ENCODE measurements around the gene DCX.

Gene DCX

DNA sequence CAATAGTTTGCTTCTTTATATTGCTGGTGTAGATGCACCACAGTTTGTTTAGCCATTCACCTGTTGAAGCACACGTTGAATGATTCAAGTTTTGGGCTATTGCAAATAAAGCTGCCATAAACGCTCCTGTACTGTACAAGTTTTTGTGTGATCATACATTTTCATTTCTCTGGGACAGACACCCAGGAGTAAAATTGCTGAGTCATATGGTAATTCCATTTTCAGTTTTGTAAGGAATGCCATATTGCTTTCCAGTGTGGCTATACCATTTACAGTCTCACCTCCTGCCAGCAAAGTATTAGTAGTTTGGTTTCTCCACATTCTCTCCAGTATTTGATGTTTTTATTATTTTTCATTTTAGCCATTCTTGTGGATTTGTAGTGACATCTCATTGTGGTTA, 109.7 kb downstream of the DCX start:
- DNase-seq (ENCODE audit: low read depth): no peak

- DNase-seq (ENCODE audit: low read depth): no peak
These were observed 123.2 kb downstream of the DCX start for GRCh38 chrX:111288841-111289240.

DNA sequence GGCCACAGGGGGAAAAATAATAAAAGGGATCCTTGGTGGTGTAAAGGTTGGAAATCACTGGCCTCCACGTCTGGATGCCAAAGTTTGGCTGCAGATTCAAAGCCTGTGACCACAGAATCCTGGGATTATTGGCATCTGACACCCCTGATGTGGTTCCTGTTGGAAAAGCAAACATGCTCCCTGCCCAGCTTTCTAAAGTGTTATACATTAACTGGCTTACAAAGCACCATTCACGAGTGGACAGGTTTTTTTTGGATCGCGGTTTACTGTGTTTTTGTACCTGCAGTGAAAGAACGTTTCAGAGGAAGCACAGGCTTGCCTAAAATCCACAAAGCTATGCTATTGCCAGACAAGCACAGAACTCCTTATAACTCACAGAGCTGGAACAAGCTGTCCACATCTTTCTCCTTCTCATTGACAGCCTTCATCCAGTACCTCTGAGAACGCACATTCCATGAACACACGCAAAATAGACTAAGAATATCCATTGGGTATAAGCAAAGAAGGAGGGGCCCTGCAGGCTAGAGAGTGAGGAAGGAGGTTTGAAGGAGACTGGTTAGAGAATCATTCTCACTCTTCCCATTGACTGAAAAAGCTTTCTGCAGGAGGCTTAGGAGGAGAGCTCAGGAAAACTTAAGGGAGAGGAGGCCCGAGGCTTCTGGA, 127.2 kb downstream of the DCX start:
- DNase-seq (ENCODE audit: low read depth): no peak

GRCh38 chrX:111283446-111283845, 128.5 kb downstream of the DCX start:
- no peak for DNase-seq (ENCODE audit: low read depth)

DNA sequence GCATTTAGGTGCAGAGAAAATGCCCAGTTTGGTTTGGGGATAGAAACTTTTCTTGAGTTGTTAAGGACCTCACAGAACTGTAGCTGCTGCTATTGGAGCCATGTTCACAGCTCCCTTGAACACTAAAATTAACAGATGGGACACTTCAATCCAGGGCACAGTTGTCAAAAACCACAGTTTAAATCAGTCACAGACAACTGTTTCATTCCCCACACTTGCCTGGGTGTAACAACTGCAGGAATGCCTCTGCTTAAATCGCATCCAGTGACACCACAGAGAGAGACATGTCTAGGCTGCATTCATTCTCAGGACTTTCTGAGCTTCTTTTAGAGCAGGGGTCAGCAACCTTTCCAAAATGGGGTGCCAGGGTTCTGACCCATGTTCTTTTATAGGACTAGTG, 129.0 kb downstream of the DCX start:
- DNase-seq (ENCODE audit: low read depth): no peak

DNA sequence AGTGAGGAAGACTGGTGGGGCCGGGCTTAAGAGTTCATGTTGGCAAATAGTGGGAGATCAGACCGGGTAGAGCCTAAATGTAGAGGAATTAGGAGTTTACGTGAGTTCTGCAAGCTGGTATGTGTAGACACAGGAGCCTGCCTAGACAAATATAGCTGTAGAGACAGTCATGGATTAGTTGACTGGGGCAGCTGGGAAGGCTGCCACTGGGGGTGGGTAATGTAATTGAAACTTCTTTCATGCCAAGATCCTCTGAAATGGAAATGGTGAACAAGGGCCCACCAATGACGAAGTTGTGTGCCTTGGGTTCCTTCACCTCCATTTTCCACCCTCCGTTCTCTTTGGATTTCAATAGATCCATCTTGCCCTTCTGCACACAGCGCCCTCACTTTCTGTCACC, 129.9 kb downstream of the DCX start:
- no peak for DNase-seq (ENCODE audit: low read depth)

- DNase-seq (ENCODE audit: low read depth): no peak
These were observed 141.7 kb downstream of the DCX start, which contains the start of gene CAPN6 for GRCh38 chrX:111270339-111270738. CAPN6 (minus strand) TSS chrX:111270483; CDS start chrX:111263936, 6,547 bp downstream.

- no peak for DNase-seq (ENCODE audit: low read depth)
These were observed 143.5 kb downstream of the DCX start for GRCh38 chrX:111268506-111268905.

GRCh38 chrX:111265486-111265885, 146.5 kb downstream of the DCX start:
- DNase-seq (ENCODE audit: low read depth): no peak

DNA sequence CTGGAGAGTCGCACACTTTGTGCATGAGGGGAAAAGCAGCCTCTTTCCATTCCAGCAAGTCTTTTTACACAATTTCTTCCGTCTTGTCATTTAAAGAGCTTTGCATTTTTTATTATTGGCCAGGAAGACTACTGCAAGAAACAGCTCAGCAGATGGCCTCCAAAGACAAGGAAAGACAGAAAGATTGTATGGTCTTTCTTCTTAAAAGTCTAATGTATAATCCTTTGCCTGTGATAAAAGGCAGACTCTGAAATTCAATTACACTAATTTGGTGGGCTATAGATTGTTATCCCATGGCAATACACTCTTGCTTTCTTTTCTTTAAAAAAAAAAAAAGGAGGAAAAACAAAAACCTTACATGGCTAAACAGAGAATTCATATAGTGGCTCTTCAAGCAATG, 147.6 kb downstream of the DCX start:
- DNase-seq (ENCODE audit: low read depth): no peak

DNA sequence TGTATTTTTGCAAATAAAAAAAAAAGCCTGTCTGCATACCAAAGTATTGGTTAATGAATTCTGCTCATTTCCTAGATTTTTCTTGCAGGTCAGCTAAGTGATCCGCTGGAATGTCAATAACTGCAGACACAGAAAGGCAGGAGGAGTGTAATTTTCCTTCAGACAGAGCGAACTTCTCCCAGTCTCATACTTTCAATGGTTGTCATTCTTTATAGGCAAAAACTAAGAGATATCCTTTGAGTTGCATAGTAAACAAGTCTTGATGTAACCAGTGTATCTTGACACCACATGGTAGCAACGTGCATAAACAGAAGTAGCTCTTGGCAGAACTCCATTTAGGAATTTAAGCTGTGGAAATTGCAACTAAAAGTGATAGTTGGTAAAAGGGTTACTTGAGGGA, 149.9 kb downstream of the DCX start:
- DNase-seq (ENCODE audit: low read depth): no peak

DNA sequence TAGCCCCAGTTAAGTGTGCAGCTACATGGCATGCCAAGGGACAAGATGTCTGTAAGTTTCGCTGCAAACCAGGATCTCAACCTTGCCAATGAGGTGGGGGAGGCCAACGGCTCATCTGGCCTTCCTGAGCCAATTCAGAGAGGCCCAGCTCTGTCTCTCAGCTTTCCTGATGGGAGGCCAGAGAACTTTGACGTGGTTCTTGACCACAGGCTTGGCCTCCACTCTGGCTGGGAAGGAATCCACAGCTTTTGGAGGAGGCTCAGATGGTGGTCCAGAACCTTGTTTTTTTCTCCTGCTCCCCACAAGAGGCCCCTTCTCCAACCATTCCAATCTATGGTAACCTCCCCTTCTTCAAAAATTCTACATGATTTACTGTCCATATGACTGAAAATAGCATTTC, 151.5 kb downstream of the DCX start:
- DNase-seq (ENCODE audit: low read depth): no peak

DNA sequence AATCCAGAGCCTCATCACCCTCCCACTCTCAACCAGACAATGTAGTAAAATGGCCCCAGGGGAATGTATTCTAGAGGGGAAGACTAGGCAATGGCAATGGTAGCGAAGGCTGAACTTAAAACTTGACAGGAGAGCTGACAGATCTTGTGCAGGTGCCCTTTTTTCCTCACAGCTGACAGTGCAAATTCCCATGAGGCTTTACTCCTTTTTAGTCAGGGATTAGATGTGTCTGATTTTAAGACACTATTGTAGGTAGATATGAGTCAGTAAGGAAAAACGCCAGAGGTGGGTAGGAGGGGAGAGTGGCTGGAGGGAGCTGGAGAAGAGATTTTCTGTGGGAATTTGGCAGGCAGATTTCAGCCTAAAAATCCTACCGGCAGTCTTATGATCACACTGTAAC, 152.4 kb downstream of the DCX start:
- no peak for DNase-seq (ENCODE audit: low read depth)

GRCh38 chrX:111257733-111258132, 154.3 kb downstream of the DCX start:
- DNase-seq (ENCODE audit: low read depth): no peak

DNA sequence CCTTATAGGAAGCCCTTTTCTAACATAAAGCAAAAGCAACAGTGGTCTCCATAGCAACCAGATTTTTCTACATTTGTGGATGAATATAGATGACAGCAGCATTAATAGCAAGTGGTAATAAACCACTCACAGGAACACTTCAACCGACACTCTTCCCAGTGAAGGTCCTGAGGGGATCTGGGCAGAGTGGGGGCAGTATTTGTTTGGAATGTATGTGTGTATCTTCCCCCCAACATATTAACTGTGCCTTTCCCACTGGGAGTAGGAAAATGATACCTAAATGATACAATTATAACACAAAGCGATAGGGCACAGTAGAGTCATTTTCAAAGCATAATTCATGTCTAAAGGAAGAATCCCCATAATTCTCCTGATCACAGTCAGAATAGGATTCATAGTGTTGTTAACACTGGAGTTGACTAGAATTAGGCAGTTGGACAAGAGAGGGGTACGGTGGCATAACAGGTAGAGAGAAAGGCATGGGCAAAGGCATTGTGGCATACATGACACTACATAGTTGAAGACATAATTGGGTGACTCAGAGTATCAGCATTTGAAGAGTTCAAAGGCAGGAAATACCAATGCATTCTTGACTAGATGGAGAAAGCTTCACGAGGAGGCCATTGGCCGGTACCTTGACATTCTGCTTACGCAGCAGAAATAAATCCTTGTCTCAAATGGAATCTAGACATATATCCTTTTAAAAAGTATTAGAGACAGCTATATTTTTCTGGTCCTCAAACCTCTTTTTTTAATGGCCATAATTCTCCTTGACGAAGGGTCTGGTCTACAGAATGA, 156.9 kb downstream of the DCX start:
- DNase-seq (ENCODE audit: low read depth): no peak

DNA sequence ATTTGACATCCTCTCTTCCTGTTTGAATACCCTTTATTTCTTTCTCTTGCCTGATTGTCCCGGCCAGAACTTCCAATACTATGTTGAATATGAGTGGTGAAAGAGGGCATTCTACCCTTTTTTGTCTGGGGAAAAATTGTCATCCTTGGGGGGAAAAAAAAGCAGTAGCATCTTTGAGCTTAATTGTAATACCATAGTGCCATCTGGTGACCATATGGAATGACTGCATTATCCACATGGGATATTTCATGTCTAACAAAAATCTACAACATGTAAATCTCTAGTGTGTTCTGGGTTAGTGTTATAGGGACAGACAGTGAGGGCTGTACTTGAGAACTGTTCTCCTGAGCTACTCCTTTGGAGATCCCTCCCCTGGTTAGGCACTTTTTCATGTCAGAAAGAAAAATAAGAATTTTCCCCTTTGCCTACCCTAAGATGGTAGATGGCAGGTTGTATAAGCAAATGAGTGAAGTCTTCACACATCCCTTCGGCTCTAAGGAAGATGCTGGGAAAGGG, 167.7 kb downstream of the DCX start:
- no peak for DNase-seq (ENCODE audit: low read depth)
